HG02973 (cell line): ENCODE results near the gene CHRNA1.
"Not testable (repeated sequence)": the region's sequence is repeated elsewhere in the genome, so short reads cannot be mapped to it uniquely, and the experiment has no call there.

Source experiments
- ATAC-seq: cut with Tn5 transposase; IDR thresholded peaks from one replicate; pipeline ENCODE4 v1.9.1; 2021; ENCODE audit warnings: moderate library complexity; ENCODE audit not compliant: unreplicated experiment

Gene CHRNA1

DNA sequence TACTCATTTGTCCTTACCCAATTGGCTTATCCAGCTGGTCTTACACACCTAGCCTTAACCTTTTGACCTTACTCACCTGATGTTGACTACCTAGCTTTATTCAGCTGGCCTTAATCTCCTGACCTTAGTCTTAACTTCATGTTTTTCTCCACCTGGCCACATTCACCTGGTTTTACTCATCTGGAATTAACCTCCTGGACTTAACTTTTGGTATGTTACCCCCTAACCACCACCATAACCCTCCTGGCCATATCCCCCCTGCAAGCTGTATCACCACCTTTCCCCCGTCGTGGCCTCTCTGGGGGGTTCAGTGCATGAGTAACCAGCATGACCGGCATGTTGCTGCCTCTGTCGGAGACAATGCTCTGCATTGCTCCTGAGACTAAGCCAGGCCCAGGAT lies 45.7 kb downstream of the CHRNA1 start:
- ATAC-seq, result no peak

DNA sequence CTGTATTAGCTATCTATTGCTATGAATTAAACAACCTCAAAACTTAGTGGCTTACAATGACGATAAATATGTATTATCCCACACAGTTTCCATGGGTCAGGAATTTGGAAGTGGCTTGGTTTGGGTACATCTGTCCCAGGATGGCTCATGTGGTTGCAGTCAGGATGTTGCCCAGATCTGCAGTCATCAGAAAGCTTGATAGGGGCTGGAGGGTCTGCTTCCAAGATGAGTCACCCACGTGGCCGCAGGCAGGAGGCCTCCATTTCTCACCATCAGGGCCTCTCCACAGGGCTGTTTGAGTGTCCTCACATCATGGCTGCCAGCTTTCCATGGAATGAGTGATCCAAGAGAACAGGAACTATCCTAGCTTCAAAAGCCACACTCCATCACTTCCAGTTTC lies 46.4 kb downstream of the CHRNA1 start:
- ATAC-seq, result no peak

DNA sequence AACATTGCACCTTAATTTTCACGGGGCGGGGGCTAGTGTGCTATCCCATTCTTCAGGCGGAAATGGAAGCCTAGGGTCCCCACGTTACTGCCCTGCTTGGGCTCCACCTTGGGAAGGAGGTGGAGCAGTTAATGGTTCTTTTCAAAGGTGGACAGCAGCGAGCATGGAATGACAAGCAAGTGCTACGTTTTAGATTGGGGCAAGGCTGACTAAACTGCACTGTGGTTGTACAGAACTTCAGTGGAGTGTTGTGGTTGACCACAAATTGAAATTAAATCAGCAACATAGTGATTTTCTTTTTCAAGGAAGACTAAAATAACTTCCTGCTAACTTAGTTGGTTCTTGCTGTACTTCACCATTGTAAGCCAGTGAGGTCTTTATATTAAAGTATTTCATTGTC lies 47.0 kb downstream of the CHRNA1 start:
- ATAC-seq, result no peak

DNA sequence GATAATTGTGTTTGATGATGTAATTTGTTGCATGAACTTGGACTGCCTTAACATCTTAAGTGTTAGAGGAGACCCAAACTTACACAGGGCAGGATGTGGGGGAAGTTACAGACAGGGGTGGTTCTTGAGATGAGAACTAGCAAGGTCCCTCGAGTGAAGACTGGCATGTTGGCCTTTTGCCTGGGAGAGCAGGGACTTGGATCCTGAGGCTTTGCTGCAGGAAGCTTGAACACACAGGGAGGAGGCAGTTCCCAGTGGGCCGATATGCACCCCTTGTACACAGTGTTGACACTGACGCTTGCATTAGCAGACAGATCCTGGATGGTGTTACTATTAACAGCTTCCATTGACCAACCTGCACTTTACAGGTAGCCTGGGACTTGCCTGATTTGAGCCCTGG lies 47.5 kb downstream of the CHRNA1 start:
- ATAC-seq, result no peak

DNA sequence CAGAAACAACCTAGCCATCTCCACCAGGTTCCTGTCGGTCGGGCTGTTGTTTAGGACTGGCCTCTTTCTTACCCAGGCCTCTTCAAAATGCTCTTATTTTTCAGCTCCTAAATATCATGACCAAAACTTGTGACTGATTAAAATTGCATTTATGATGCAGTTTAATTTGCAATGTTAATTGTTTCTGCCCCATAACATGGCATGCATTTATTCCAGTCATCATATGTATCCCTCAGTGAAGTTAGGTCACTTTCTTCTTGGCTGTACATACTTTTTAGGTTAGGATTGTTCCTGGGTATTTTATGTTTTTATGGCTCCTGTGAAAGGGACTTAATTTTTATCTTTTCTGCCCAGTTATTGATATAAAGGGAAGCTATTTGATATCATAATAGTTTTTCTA lies 50.6 kb downstream of the CHRNA1 start:
- no peak for ATAC-seq

DNA sequence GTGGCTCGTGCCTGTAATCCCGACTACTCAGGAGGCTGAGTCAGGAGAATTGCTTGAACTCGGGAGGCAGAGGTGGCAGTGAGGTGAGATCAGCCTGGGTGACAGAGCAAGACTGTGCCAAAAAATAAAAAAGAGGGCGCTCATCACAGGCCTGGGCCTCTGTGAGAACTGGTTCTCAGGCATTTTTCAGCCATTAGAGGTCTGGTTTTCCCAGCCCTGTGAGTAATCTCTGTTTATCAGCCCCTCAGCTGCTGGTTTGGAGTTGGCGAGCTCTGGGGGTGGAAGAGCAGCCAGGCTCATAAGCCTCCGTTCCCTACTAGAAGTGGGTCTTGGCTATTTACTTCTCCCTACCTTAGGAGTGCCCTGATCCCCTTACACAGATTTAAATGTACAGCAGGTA lies 53.1 kb downstream of the CHRNA1 start:
- ATAC-seq, result no peak

DNA sequence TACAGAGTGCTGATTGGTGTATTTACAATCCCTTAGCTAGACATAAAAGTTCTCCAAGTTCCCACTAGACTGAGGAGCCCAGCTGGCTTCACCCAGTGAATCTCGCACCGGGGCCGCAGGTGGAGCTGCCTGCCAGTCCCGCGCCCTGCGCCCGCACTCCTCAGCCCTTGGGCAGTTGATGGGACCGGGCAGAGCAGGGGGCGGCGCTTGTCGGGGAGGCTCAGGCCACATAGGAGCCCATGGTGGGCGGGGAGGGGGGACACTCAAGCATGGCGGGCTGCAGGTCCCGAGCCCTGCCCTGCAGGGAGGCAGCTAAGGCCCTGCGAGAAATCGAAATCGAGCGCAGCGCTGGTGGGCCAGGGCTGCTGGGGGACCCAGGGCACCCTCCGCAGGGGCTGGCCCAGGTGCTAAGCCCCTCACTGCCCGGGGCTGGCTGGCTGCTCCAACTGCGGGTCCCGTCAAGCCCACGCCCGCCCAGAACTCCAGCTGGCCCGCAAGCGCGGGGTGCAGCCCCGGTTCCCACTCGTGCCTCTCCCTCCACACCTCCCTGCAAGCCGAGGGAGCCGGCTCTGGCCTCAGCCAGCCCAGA lies 54.8 kb downstream of the CHRNA1 start:
- not testable (repeated sequence) for ATAC-seq

DNA sequence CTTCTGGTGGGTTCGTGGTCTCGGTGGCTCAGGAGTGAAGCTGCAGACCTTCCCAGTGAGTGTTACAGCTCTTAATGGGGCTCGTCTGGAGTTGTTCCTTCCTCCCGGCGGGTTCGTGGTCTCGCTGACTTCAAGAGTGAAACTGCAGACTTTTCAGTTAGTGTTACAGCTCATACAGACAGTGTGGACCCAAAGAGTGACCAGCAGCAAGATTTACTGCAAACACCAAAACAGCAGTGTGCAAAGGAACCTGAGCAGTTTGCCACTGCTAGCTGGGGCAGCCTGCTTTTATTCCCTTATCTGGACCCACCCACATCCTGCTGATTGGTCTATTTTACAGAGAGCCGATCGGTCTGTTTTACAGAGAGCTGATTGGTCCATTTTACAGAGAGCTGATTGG lies 55.6 kb downstream of the CHRNA1 start:
- no peak for ATAC-seq

DNA sequence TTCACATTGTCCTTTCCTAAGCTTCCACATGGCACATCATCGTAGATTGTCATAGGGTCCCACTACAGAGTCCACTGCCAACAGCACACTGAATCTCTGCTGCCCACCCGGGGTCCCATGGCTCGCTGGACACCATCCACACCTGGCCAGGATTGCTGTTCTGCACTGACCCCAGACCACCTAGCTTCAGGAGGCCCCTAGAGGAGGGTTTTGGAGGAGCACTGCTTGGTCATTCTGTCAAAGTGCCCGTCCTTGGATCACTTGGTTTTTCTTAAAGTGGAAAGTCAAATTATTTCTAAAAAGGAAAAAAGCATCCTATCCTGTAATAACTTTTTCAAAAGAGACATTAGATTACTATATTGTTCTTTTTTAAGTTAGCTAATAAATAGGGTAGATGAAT lies 59.0 kb downstream of the CHRNA1 start:
- ATAC-seq, result no peak

DNA sequence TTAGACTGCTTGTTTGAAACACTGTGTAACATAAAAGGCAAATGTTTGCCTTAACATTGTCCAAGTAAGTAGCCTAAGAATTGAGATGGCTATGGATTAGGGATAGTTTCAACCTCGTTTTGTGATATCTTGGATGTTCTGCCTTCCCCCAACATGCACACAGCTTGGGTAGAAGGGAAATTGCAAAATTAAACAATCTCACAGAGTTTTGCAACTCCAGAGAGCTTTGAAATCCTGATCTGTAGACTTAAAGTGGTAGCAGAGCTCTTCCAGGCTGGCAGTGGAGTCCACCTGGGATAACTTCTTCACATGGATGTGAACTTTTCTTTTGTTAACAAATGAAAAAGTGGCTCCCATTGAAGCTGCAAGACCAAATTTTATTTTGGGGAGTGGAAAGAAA lies 59.6 kb downstream of the CHRNA1 start:
- ATAC-seq, result no peak

DNA sequence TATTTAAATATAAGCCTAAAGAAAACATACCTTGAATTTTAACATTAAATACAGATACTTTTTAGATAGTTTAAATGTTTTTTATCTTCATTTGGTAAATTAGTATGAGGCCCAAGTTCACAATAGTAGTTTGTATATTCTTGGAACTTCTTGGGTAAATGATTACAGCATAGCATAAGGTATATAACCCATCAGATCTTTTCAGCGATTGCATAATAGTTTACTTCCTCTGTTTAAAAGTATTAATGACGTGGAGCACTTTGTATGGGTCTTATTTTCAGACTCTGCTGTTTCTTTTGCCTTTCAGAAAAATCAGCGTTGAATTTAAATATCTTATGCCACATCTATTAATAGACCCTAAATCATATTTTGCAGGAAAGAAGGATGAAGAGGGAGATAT lies 60.2 kb downstream of the CHRNA1 start:
- ATAC-seq, result no peak

DNA sequence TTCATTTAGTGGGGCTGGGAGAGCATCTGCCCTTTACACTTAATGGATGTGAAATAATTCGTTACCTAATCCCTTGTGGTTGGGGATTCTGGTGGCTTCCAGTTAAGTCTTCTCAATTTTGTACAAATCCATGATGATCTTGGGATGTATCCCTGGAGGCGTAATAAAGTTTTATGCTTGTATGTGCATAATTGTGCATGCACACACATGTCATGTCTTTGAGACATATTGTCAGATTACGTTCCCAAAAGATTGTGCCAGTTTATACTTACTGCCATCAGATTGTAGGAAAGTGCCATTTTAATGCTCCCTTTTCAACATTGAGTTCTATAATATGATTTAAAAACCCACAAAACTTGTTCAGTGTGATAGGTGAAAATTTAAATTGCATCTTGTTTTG lies 60.8 kb downstream of the CHRNA1 start:
- no peak for ATAC-seq

DNA sequence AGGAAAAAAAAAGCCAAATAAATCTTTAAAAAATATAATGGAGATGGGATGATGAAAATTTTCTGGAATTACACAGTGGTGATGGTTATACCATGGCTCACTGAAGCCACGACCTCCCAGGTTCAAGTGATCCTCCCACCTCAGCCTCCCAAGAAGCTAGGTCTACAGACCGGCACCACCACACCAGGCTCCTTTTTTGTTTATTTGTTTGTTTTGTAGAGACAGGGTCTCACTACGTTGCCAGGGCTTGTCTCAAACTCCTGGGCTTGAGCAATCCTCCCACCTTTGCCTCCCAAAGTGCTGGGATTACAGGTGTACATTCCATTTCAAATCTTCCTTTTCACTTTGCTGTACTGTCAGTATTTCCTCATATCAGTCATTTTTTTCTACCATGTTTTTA lies 61.7 kb downstream of the CHRNA1 start:
- ATAC-seq, result no peak

DNA sequence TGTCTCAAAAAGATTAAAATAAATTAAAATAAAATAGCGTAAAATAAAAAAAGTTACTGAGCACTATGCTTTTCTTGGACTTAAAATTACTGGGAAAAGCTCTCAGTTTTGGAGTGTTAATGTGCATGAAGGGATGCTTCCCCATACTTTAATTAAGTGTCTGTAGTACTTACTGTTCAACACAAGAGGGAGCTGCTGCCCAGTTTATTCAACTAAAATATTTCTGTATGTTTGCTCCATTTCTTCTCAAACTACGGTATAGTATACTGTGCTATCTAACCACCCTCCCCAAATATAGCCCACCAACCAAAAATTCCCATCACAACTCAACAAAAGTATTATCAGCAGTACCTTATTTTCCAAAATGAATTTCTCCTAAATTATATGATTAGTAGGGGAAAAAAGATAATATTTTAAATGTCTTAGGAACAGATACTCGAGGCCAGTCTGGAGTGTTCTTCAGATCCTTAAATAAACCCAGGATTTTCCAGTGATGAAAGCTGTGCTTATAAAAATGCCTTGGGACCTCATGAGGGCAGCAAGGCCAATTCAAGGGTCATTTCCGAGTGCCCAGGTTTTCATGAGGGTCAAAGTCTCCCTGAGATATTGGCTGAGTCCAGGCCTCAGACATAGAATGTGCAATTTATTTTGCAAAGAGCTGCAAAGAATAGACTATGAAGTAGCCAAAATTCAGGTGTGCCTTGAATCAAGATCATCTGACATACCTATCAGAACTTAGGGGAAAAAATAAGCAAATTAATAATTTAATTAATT lies 64.1 kb downstream of the CHRNA1 start:
- ATAC-seq, result peak; percentile 42
